Measurements from ENCODE around the gene HNRNPA3.
"Not testable (repeated sequence)": the region's sequence is repeated elsewhere in the genome, so short reads cannot be mapped to it uniquely, and the experiment has no call there.

The HNRNPA3 gene

DNA sequence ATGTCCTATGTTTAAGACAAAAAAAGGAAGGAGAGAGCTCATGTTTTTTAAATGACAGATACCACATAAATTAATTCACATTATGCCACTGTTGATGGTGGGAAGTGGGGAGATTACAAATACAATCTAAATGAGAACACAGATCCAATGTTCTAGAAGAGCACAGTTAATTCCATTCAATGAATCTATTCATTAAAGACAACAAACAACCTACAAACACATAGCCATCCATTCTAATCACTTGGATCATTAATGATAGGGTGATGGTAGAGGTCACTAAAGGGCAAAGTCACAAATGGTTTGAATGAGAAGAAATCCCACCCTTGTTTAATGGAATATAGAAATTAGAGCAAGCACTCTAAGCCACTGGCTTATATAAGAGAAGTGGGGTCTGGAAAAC is 21.7 kb downstream of the HNRNPA3 start:
- no peak for DNase-seq

DNA sequence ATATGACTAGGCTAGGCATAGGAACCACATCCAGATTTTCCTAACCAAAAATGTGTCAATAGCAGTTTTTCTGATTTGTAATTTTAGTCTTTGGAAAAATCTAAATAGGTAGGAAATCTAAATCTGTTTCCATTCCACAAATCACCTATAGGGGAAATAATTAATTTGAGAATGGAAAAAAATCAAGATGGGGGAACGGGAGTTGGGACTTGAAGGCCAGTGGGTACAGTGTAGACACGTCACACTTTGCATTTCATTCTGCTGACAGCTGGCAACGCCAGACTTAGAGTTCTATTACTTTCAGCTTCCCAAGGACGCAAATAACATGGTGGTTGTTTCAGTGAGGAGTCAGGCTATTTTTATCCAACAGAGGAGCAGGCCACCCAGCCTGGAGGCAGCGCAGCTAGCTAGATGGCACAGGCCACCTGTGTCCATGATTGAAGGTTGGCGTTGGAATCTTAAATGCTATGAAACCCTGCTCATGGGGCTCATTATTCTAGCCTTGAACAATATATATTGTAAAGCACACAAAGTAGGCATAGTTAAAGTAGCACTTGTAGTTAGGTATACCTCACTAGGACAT is 23.4 kb downstream of the HNRNPA3 start:
- no peak for DNase-seq

DNA sequence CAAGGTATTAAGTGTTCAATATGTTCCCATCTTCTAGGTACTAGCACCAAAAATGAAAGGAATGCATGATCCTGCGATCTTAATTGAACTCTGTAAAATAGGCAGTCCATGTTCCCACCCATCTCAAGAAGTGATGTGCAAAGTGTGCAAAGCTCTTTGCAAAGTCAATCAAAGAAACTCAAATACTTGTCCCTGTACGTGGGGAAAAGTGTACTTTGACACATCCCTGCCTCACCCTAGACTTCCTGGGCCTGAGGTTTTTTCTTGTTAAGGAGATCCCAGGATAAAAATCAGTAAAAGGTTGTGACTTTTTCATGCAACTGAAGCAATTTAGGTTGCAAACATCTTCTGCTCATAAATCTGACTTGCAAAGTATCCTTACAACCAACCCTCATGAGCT is 25.3 kb downstream of the HNRNPA3 start:
- no peak for DNase-seq

DNA sequence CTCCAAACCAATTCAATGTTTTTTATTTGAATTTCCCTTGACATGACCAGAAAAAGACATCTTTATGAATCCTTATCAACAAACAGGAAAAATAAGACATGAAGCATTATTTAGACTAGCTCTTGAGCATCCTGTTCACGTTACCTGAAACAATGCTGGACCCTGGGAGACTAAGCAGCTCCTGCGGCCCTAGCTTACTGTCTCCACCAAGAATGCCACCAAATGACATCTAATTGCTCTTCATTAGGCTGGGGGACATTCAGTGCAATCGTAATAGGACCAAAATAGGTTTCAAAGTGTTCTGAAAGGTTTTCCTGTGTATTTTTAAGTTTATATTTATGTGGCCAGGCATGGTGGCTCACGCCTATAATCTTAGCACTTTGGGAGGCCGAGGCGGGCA is 26.5 kb downstream of the HNRNPA3 start:
- DNase-seq: no peak

DNA sequence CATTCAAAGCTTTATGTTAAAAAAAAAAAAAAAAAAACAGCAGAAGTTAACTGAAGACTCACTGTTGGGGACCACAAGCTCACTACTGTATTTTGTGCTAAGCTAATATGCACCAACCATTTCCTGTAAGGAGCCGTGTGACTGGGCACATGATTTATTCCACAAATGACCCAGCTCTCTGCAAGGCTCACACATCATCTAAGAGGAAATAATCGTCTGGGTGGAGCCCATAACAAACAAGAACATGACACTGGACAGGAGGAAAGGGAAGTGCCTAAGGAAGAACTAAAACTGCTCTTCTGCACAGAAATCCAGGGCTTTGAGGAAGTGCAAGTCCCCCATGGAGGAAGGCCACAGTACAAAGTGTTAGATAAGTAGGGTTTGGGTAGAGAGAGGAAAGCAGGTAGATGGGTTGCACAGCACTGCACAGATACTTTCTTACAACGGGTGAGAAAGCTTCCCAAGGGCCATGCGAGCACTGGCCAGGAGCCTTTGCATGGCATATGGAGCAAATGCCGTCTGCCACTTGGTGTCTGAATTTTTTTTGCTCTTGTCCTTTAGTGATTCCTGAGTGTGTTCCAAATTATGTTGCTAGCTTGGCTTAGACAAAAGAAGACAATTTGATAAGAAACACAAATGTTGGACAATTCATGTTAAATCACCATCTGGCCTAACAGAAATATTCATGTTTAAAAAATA is 27.5 kb downstream of the HNRNPA3 start:
- no peak for DNase-seq

DNA sequence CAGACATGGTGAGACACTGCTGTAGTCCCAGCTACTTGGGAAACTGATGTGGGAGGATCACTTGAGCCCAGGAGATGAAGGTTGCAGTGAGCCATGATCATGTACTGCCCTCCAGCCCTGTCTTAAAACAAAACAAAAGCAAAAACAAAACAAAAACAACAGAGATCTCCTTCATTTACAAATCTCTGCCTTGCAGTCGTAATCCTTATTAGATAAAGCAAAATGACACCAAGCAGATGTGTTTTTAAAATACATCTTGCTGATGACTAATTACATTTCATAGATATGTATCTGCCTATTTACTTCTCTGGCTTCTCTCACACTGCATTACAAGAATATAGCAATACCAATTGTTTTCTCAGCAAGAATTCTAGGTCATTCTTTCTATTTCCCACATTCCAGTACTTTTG is 29.1 kb downstream of the HNRNPA3 start:
- DNase-seq: no peak

DNA sequence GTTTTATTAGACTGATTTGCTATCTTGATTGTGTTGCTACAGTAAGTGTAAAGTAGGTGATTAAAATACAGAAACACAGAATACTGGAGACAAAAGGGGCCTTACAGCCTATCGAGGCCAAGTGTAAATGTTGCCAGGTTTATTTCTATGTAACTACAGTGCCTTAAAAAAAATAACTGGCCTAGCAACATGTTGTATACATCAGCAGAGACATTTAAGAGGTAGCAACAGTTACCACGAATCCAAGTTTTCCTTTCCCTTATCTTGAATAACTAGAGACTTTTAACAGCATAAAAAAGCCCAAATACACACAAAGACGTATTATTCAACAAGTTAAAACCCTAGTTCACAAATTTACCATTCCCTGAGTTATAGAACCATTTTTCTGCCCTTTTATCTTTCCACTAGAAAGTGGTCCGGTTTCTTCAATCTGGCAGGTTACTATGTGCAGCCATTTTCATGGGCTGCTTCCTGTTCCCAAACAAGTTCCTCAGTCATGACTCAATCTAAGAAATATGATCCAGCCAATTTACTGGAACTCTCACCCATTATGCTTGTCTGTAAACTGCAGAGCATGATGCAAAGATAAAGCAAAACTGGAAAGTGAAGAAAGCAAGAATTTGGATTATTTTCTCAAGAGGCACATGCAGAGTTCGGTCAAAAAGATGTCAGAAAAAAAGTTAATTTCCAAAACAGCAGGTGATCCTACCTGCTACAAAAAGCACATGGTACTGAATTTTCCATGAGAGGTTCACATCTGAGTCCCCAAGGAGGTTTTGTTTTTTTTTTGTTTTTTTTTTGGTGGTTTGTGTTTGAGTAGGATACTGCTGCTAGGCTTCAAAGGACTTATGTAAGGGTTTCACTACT is 29.8 kb downstream of the HNRNPA3 start:
- no peak for DNase-seq

DNA sequence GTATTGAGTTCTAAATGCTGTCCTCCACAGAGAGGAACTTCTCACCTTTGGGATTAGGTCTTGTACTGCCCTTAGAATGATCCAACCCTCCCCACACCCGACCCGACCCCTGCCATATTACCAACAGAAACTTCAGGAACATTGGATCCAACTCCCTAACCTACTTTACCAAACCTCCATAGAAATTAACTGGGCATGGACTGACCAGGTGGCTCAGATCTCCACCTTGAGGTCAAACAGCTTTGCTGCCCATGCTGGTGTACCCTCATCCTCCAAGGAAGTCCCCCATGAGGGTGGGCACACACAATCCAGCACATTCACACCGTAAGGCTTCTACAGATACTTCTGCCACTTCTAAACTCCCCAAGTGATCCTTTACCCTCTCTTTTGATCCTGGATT is 30.5 kb downstream of the HNRNPA3 start:
- DNase-seq: no peak

DNA sequence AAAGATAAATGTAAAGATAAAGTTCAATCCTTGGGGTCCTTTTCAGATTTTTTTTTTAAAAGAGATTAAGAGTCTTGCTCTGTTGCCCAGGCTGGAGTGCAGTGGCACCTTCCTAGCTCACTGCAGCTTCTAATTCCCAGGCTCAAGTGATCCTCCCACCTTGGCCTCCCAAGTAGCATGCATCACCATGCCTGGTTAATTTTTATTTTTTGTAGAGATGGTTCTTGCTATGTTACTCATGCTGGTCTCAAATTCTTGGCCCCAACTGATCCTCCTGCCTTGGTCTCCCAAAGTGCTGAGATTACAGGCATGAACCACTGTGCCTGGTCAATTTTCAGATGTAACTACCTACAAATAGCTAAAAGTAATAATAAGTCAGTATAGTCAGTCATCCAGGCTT is 30.9 kb downstream of the HNRNPA3 start:
- no peak for DNase-seq

DNA sequence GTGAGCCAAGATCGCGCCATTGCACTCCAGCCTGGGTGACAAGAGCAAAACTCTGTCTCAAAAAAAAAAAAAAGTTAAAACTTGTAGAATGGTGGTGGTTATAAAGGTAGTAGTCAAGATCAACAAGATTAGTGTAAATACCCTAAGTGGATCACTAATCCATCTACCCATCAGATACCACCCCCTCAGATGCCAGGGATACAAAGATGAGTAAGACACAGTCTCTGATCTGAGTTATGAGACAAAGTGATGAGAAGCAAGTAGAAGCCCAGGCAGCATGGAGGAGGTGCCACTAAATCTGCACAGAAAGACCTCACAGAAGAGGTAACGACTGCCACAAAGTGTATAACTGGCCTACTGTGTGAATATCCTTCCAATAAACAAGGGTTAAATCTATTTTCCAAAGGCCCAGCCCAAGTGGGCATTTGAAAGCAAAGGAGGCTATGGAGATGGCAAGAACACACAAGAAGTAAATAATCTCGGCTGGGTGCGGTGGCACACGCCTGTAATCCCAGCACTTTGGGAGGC is 31.7 kb downstream of the HNRNPA3 start:
- DNase-seq: no peak

DNA sequence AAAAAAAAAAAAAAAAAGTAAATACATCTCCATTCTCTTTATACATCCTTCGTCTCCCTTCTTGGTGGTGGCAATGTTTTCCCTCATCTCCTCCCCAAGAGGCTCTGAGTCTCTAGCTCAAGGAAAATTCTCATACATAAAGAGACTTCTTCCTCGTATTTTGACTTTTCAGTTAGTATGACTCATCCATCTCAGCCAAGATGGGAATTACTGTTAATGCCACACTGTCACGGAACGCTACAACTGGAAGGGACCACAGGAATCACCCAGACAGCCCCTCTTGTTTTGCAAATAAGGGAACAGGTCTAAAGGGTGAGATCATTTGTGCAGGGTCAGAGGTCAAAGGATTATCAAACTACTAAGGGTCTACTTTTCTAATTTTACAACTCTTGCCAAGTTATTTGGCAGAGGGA is 32.4 kb downstream of the HNRNPA3 start:
- DNase-seq: no peak

DNA sequence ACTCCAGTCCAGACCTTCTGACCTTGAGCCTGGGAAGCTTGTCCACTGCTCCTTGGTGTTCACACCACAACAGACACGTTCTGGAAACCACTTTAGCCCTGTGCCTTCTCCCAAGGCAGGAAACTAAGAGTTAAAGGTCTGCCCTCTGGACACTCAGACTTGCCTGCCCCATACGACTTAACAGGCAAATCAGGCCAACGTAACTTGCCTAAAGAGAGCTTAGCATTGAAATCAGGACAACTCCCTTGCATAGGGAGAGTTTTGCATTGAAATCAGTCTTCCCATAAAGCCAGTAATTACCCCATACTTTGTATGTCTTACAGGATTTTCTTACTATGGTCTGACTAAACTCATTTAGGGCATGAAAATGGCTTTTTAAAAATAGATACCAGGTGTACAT is 33.4 kb downstream of the HNRNPA3 start:
- no peak for DNase-seq

DNA sequence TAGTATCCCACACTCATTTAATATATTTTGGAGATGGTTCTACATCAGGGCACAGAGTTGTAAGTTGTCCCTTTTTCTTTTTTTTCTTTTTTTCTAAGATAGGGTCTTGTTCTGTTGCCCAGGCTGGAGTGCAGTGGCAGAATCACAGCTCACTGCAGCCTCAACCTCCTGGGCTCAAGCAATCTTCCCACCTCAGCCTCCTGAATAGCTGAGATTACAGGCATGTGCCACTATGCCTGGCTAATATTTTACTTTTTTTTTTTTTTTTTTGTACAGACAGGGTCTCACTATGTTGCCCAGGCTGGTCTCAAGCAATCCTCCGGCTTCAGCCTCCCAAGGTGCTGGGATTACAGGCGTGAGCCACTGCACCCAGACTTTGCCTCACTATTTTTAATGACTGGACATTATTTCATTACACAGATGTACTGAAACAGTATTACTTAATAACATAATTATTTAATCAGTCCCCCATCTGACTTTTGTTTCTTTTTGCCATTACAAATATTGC is 34.0 kb downstream of the HNRNPA3 start:
- not testable (repeated sequence) for DNase-seq

DNA sequence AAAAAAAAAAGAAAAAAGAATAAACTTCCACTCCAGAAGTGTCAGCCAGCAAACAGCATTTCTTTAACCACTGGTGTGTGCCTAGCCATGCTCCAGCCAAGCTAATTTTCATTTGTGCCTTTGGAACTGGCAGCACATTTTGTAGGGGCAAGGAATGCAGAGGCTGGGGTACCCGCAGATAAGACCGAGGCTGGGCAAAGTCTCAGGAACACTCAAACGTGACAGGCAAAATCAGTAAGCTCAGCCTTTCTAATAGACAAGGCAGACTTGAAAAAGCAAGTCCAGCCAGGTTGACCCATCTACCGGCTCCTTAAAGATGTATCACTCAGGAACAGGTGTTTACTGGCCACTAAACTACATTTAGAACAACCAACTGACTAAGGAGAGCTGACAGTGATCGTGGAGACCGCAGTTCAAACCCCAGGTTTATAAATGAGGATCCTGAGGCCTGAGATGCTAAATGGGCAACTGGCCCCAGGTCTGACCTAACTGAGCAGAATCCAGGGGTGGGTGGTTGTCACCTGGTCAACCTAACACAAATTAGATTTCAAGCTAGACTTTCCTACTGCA is 35.2 kb downstream of the HNRNPA3 start:
- no peak for DNase-seq

DNA sequence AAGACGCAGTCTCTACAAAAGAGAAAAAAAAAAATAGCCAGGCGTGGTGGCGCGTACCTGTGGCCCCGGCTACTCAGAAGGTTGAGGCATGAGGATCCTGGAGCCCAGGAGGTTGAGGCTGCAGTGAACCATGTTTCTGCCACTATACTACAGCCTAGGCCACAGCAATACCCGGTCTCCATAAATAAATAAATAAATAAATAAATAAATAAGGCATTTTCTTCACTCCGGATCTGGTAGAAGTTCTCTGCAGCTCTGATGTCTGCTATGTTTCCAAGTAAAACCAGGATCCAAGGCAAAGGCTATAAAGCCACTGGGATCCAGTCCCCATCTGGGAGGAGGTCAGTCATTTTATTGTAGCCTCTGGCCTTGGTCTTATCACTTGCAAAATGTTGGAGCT is 36.4 kb downstream of the HNRNPA3 start:
- no peak for DNase-seq

DNA sequence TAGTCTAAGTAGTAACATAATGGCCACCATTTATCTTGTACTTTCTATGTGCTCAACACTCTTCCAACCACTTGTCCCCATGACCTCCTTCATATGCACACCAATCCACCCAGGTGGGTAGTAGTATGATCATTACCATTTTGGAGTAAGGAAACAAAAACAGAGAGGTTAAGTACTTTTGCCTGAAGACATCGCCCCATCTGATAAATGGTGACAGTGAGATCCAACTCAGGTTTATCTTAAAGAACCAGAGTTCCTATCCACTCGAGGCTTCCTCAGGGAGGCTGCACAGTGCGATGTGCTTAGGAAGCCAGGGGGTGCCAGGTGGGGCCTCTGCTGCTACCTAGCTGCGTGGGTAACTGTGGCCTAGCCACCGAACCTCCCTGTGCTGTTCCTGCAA is 37.9 kb downstream of the HNRNPA3 start:
- no peak for DNase-seq

DNA sequence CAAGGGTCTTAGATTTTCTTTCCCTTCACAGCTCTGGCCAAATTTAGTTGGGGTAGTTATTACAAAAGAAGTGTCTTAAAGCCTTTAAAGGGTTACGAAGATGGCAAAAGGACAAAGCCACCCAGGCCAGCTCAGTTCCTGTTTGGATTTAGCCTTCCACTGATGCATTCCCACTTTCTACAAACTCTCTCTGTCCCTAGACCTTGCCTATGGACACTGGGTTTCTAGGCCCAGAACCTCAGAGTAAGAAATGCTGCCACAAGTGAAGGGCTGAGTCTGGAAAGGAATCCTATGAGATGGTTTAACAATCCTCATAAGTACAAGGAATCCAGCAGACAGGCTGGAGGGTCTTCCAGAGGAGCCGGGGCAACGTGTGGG is 38.6 kb downstream of the HNRNPA3 start:
- DNase-seq: no peak

DNA sequence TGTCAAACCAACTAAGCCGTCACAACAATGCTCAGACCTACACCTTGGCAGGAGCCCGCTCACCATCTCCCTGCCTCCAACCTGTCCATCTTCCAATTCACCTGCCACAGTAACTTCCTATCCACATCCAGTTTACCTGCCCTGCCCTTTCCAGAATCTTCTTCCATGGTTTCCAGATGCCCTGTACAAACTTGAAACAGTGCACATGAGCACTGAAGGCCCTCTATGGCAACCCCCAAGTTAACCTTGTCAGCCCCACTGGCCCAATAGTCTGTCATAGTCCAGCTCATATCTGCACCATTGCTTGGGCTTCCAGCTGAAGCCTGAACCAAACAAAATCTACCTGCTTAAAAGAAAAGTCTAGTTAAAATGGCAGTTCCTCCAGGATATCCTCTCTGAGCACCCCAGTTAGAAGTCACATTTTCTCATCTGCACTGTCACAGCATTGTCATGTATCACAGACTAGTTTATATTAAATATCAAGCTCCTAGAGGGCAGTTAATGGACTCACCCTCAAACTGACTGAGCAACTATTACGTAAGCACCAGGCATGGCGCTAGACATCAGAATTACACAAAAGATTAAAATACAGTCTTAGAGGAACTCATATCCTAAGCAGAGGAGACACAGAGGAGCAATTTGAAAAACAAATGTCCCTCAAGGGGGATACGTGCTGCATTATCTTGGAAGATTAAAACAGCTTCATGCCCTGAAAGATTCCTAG is 40.4 kb downstream of the HNRNPA3 start:
- no peak for DNase-seq

DNA sequence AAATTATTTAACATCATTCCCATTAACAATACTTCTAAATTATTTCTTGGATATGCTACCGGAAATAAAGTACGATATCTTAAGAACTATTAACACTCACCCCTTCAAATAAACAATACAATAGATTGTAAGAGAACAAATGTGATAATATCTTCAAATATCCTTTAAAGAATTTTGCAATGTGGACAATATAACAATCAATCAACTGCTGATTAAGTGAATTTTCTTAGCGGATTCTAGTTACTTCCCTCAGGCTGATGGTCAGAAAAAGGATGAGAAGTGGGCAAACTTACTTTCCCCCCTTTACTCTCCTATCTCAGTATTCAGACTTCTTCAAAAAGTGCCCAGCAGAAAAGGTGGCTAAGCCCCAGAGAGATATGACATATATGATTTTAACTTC is 41.1 kb downstream of the HNRNPA3 start:
- DNase-seq: no peak

DNA sequence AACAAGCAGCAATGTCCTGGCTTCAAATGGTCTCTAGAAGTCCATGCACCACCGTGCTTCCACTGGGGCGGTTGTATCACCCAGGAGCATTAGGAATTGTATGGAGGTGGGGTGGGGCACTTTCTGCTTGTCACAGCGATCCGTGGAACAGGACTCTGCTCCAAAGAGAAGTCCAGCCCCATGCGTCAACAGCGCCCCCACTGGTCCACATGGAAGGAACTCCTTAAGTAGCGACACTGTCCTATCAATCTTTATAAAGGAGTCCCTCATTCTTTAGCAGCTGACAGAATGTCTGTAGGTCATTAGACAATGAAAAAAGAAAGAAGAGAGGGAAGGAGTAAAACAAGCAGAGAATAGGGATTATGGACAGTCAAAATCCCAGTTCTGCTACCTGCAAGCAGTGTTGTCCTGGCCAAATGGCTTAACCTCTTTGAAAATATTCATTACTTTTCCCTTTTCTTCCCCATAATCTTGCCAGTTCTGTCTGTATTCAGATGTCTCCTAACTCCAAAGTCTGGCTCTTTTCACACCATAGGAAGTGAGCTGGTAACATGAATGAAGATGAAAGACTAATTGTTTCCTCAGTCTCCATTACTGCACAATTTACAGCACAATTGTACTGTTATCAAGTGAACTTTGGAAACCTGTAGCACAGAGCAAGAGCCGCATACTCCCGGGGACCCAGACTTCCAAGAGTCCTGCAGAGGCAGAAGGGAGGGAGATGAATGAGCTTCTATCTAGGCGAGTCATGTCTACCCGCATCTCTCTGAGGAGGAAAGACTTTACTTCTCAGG is 42.0 kb downstream of the HNRNPA3 start:
- no peak for DNase-seq

DNA sequence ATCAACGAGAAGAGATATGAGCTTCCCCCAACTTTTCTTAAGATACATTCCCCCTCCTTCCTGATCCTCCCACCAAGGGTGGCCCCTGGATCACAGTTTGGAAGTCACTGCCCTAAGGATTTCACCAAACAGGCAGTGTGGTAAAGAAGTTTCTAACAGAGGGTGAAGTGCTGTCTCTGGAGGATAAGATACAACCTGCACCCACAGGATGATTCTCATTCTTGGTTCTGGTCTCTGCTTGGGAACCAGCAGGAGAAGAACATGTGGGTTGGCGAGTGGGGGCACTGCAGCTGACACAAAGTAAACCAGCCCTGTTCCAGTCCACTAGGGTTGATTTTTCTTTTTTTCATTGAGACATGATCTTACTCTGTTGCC is 42.6 kb downstream of the HNRNPA3 start:
- DNase-seq: no peak

DNA sequence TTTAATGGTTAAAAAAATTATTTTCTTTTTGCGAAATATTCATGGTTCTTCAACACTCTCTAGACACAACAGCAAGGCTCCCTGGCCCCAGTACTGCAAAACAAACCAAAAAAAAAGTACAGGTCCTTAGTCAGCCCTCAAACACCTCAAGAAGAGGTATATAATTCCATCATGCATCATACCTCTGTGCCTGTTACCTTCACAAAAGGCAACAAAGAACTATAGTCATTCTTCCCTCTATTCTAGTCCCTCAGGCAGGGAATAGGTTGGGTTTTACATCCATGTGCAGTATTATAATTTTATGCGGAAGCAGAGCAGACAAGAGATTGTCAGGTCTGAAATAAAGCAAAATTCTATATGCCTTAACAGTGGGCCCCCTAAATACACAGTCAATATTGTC is 43.4 kb downstream of the HNRNPA3 start:
- DNase-seq: no peak
